Prostate gland (tissue), 2 donors: ENCODE data around the gene STXBP6.

Experiments
- CTCF ChIP-seq, 4 experiments: fragments of 200-600 bp in 2 of 4; fragments of 450-650 bp in 2 of 4; sonication (generic) in 2 of 4; IDR thresholded peaks; 1 replicate in 3 of 4; 2 replicates in 1 of 4; pipeline ENCODE4 v1.5.1; 2016 to 2019; ENCODE audit warnings: antibody characterized with exemption in 4 of 4, mild to moderate bottlenecking in 2 of 4, moderate library complexity in 2 of 4
- POLR2A ChIP-seq: fragments of 450-650 bp; IDR thresholded peaks from one replicate; pipeline ENCODE4 v1.6.1; 2016; ENCODE audit warnings: antibody characterized with exemption, mild to moderate bottlenecking

GRCh38 chr14:24891987-24892496 lies 157.9 kb downstream of the STXBP6 start:
- TF ChIP-seq CTCF (IDR thresholded peaks at IDR 0.05) = no peak
- TF ChIP-seq POLR2A = no peak
